Activated effector memory CD4-positive, alpha-beta T cell treated with anti-CD3 and anti-CD28 coated beads, Interleukin-2, amount 50 U/mL, for 16 hours (primary cell): Measurements from ENCODE around the gene GGTLC2.

Source experiments
- DNase-seq: peaks from one replicate; pipeline ENCODE4 v3.0.0-alpha.2; 2020

The GGTLC2 gene

DNA sequence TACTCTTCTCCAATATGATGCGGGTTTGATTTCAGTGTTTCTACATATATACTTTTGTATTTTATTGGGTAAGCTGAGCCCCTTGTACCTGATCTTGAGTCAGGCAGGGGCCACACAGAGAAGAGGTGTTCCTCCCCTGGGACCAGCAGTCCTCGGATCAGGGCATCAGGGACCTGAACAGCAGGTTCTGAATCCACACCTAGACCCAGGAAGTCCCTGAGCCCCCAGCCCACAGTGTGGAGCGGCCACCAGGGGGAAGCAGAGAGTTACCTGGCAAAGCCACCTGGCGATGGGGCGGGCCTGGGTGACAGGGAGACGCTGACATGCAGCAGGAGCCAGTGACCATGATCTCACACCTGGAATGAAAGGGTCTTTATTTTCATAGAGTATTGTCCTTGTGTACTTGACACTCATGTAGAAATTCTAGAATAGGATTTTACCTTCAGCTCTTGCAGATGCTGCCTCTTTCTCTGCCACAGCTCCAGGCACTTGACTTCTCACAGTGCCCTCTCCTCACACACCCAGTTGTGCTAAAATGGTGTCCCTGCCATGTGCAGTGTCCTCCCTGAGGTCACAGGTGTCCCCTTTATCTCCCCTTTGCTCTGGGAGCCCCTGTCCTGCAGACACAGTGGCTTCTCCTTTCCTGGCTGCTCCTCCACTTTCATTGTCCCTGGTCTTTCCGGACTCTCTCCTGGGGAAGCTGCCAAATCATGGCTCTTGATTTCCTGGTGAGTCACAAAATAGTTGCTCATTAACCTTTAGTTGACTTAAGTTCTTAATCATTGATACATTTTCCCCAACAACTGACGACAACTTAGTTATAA, 48.5 kb downstream of the GGTLC2 start:
- peak; percentile 87 for DNase-seq

DNA sequence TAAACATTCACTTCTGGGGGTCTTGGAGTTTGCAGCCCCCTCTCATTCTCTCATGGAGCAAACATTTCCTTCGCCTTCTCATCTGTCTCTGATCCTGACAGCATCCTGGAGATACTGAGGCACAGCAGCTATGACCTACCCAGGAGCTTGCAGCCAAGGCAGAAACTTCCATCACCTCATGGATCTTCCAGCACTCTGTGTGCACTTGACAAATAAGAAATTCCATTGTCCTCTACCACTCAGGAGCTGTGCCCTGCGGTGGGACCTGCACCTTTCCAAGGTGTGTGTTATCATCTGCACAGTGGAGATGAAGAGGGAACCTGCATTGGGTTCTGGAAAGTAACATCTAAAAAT, 49.1 kb downstream of the GGTLC2 start:
- DNase-seq = peak; percentile 12

- peak; percentile 44 for DNase-seq
Observed at GRCh38 chr22:22694106-22694505, 49.7 kb downstream of the GGTLC2 start.

GRCh38 chr22:22696104-22696503, 51.7 kb downstream of the GGTLC2 start:
- peak; percentile 38 for DNase-seq
